K562 (cell line): ENCODE results near the gene ILF3. TPM values are rescaled to one million over a fixed set of nuclear protein-coding genes. Genes with fewer than 3 reads are reported as not detected.

ENCODE experiments used
- CAMTA2 ChIP-seq: fragments of 250-450 bp; sonication (Bioruptor Pico); conservative IDR thresholded peaks from 2 replicates; pipeline ENCODE4 v1.5.1; 2022
- CC2D1A ChIP-seq: fragments of 450-650 bp; IDR thresholded peaks from 2 replicates; pipeline ENCODE4 v1.6.1; 2017; ENCODE audit warnings: mild to moderate bottlenecking
- ILK ChIP-seq: fragments of 450-650 bp; IDR thresholded peaks from 2 replicates; pipeline ENCODE4 v1.6.1; 2016; ENCODE audit warnings: missing genetic modification characterization, low read depth, mild to moderate bottlenecking, missing compliant biosample characterization, moderate library complexity, borderline replicate concordance
- MCM7 ChIP-seq, 2 experiments: fragments of 450-650 bp; IDR thresholded peaks; 2 replicates each; pipeline ENCODE4 v1.6.1; 2016 to 2018
- NFXL1 ChIP-seq: fragments of 450-650 bp; formaldehyde crosslinking; IDR thresholded peaks from 2 replicates; pipeline ENCODE4 v1.4.0; 2021; ENCODE audit warnings: mild to moderate bottlenecking
- POLR3G ChIP-seq: IDR thresholded peaks from 2 replicates; pipeline ENCODE4 v1.6.1; 2011; ENCODE audit not compliant: insufficient read length, insufficient replicate concordance; ENCODE audit errors: extremely low read depth
- RFX5 ChIP-seq: IDR thresholded peaks from 2 replicates; pipeline ENCODE4 v1.6.1; 2011; ENCODE audit warnings: low read depth, mild to moderate bottlenecking, improper control_type of control experiment, low read length
- SRF ChIP-seq, 2 experiments: fragments of 250-450, 450-650 bp in 1 of 2; sonication (Bioruptor Pico) in 1 of 2; sonication (generic) in 1 of 2; formaldehyde crosslinking; IDR thresholded peaks; 2 replicates each; pipeline versions ENCODE4 v1.5.0 to v1.5.1; 2020 to 2022; ENCODE audit warnings: mild to moderate bottlenecking in 1 of 2, missing genetic modification reagents in 1 of 2
- ZNF444 ChIP-seq: fragments of 250-450 bp; sonication (Bioruptor Pico); IDR thresholded peaks from 2 replicates; pipeline ENCODE4 v1.4.0; 2020; ENCODE audit warnings: mild to moderate bottlenecking, moderate library complexity
- ZSCAN32 ChIP-seq: fragments of 450-650 bp; formaldehyde crosslinking; IDR thresholded peaks from 2 replicates; pipeline ENCODE4 v1.4.0; 2020; ENCODE audit warnings: mild to moderate bottlenecking, moderate library complexity
- polyA plus RNA-seq, 8 experiments: library from polyadenylated mRNA; depleted of rRNA in 4 of 8; stranded (reverse) in 5 of 8; unstranded in 3 of 8; fragments of >200 nt; fragmentation: Nextera tagmentation in 2 of 8; fragmentation: Illumina TruSeq in 1 of 8; extraction: Ambion mirVana in 2 of 8; extraction: Trizol in 1 of 8; gene quantifications; 2 replicates each; pipeline versions ENCODE4 v1.2.1 to v1.2.3, GENCODE V29; 2011 to 2014; ENCODE audit warnings: inconsistent platforms in 1 of 8, missing spikeins in 1 of 8
- total RNA-seq, 7 experiments: library from RNA; depleted of rRNA in 6 of 7; stranded (reverse); fragments of >200 nt in 6 of 7; fragmentation: Illumina TruSeq in 2 of 7; extraction: Trizol in 2 of 7; gene quantifications; 2 replicates each; pipeline versions ENCODE4 v1.2.1 to v1.2.3, GENCODE V29; 2011 to 2021; ENCODE audit warnings: low replicate concordance in 1 of 7
- TF ChIP-seq, protein P1 (sequence below): fragments of 250-450 bp; sonication (Bioruptor Pico); IDR thresholded peaks from 2 replicates; pipeline ENCODE4 v1.4.0; 2020
- TF ChIP-seq, protein P2 (sequence below): fragments of 450-650 bp; IDR thresholded peaks from 2 replicates; pipeline ENCODE4 v1.6.1; 2016; ENCODE audit warnings: mild to moderate bottlenecking
- TF ChIP-seq, protein P3 (sequence below): fragments of 250-450 bp; sonication (Bioruptor Pico); IDR thresholded peaks from 2 replicates; pipeline ENCODE4 v1.5.0; 2022; ENCODE audit warnings: mild to moderate bottlenecking
- TF ChIP-seq, protein P4 (sequence below): IDR thresholded peaks from 2 replicates; pipeline ENCODE4 v1.6.1; 2014; ENCODE audit warnings: antibody characterized with exemption
- TF ChIP-seq, protein P5 (sequence below): fragments of 250-450 bp; sonication (Bioruptor Pico); IDR thresholded peaks from 2 replicates; pipeline ENCODE4 v1.8.0; 2021; ENCODE audit warnings: moderate library complexity, mild to moderate bottlenecking, inconsistent platforms

ILF3 gene
- total and polyA plus RNA-seq, 9 of the 15 experiments (the other 6 are each of a cell fraction or from before 2014, with no cell fraction given): 26.0 to 453 (median 175) TPM

DNA sequence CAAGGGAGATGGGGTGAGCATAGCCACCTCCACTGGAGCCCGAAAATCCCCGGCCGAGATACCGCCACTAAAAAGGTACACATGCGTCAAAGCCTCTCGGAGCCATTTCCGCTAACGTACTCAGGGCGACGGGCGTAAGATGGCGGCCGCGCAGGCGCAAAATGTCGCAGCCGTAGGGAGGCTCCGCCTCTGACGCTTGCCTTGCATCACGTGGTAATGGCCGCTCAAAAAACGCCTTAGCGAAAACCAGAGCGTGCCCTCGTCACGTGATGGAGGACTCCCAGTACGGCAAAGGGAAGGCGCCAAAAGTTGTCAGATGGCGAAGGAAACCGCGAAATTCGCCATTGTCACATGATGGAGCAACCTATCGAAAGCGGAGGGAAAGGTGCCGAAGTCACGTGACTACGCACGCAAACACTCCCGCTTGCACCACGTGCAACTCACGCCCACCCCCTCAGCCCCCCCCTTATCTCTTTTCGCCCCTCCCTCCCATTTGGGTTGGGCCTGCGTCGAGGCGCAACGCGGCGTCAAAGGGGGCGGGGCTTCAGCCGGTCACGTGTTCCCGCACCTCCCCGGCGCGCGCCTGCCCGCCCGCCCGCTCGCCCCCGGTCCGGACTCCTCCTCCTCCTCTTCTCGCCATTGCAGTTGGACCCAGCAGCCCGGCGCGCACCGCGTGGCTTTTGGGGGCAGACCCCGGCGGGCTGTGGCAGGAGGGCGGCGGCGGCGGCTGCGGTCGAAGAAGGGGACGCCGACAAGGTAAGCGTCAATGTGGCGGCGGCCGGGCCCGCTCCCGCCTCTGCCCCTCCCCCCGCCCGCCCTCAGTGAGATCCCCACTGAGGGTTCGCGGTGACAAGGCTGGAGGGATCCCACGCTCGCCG is at the start of gene ILF3 (continued):
- no peak for TF ChIP-seq ZSCAN32
- no peak for TF ChIP-seq CC2D1A
- TF ChIP-seq MCM7 (IDR thresholded peaks at IDR 0.05): peak in 1 of 2 experiments; percentile 75; a peak in 1 of 4 replicates
- no peak for TF ChIP-seq NFXL1 (CRISPR knock-in tag)
- TF ChIP-seq, protein P1, sequence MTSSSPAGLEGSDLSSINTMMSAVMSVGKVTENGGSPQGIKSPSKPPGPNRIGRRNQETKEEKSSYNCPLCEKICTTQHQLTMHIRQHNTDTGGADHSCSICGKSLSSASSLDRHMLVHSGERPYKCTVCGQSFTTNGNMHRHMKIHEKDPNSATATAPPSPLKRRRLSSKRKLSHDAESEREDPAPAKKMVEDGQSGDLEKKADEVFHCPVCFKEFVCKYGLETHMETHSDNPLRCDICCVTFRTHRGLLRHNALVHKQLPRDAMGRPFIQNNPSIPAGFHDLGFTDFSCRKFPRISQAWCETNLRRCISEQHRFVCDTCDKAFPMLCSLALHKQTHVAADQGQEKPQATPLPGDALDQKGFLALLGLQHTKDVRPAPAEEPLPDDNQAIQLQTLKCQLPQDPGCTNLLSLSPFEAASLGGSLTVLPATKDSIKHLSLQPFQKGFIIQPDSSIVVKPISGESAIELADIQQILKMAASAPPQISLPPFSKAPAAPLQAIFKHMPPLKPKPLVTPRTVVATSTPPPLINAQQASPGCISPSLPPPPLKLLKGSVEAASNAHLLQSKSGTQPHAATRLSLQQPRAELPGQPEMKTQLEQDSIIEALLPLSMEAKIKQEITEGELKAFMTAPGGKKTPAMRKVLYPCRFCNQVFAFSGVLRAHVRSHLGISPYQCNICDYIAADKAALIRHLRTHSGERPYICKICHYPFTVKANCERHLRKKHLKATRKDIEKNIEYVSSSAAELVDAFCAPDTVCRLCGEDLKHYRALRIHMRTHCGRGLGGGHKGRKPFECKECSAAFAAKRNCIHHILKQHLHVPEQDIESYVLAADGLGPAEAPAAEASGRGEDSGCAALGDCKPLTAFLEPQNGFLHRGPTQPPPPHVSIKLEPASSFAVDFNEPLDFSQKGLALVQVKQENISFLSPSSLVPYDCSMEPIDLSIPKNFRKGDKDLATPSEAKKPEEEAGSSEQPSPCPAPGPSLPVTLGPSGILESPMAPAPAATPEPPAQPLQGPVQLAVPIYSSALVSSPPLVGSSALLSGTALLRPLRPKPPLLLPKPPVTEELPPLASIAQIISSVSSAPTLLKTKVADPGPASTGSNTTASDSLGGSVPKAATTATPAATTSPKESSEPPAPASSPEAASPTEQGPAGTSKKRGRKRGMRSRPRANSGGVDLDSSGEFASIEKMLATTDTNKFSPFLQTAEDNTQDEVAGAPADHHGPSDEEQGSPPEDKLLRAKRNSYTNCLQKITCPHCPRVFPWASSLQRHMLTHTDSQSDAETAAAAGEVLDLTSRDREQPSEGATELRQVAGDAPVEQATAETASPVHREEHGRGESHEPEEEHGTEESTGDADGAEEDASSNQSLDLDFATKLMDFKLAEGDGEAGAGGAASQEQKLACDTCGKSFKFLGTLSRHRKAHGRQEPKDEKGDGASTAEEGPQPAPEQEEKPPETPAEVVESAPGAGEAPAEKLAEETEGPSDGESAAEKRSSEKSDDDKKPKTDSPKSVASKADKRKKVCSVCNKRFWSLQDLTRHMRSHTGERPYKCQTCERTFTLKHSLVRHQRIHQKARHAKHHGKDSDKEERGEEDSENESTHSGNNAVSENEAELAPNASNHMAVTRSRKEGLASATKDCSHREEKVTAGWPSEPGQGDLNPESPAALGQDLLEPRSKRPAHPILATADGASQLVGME (CRISPR knock-in tag): peak; percentile 86; the same call in 1 of the 2 replicates
- TF ChIP-seq, protein P2, sequence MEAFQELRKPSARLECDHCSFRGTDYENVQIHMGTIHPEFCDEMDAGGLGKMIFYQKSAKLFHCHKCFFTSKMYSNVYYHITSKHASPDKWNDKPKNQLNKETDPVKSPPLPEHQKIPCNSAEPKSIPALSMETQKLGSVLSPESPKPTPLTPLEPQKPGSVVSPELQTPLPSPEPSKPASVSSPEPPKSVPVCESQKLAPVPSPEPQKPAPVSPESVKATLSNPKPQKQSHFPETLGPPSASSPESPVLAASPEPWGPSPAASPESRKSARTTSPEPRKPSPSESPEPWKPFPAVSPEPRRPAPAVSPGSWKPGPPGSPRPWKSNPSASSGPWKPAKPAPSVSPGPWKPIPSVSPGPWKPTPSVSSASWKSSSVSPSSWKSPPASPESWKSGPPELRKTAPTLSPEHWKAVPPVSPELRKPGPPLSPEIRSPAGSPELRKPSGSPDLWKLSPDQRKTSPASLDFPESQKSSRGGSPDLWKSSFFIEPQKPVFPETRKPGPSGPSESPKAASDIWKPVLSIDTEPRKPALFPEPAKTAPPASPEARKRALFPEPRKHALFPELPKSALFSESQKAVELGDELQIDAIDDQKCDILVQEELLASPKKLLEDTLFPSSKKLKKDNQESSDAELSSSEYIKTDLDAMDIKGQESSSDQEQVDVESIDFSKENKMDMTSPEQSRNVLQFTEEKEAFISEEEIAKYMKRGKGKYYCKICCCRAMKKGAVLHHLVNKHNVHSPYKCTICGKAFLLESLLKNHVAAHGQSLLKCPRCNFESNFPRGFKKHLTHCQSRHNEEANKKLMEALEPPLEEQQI: no peak
- TF ChIP-seq, protein P3, sequence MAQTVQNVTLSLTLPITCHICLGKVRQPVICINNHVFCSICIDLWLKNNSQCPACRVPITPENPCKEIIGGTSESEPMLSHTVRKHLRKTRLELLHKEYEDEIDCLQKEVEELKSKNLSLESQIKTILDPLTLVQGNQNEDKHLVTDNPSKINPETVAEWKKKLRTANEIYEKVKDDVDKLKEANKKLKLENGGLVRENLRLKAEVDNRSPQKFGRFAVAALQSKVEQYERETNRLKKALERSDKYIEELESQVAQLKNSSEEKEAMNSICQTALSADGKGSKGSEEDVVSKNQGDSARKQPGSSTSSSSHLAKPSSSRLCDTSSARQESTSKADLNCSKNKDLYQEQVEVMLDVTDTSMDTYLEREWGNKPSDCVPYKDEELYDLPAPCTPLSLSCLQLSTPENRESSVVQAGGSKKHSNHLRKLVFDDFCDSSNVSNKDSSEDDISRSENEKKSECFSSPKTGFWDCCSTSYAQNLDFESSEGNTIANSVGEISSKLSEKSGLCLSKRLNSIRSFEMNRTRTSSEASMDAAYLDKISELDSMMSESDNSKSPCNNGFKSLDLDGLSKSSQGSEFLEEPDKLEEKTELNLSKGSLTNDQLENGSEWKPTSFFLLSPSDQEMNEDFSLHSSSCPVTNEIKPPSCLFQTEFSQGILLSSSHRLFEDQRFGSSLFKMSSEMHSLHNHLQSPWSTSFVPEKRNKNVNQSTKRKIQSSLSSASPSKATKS (CRISPR knock-in tag): no peak
- no peak for TF ChIP-seq POLR3G
- no peak for TF ChIP-seq RFX5
- no peak; a peak in 1 of 4 replicates for TF ChIP-seq SRF (CRISPR knock-in tag; IDR thresholded peaks at IDR 0.05)
- TF ChIP-seq ILK: no peak
- TF ChIP-seq CAMTA2: no peak
- TF ChIP-seq, protein P4, sequence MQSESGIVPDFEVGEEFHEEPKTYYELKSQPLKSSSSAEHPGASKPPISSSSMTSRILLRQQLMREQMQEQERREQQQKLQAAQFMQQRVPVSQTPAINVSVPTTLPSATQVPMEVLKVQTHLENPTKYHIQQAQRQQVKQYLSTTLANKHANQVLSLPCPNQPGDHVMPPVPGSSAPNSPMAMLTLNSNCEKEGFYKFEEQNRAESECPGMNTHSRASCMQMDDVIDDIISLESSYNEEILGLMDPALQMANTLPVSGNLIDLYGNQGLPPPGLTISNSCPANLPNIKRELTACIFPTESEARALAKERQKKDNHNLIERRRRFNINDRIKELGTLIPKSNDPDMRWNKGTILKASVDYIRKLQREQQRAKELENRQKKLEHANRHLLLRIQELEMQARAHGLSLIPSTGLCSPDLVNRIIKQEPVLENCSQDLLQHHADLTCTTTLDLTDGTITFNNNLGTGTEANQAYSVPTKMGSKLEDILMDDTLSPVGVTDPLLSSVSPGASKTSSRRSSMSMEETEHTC: peak; percentile 100
- TF ChIP-seq, protein P5, sequence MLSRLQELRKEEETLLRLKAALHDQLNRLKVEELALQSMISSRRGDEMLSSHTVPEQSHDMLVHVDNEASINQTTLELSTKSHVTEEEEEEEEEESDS (CRISPR knock-in tag): no peak
- TF ChIP-seq ZNF444 (CRISPR knock-in tag): no peak
